GM18951 (cell line): Measurements from ENCODE around the gene FBXL16.

Source experiments
- POLR2A ChIP-seq: IDR thresholded peaks from 4 replicates; pipeline ENCODE4 v1.6.1; 2011; ENCODE audit warnings: mild to moderate bottlenecking; ENCODE audit not compliant: insufficient read length, insufficient read depth; ENCODE audit errors: extremely low read depth
- in situ Hi-C: fragments of 300-500 bp; cut with MboI; formaldehyde crosslinking; loops from one replicate; pipeline ENCODE4 v1.12.0; 2022; ENCODE audit warnings: low sequenced_read_pairs, mixed read lengths, inconsistent platforms; ENCODE audit not compliant: unreplicated experiment

The FBXL16 gene

DNA sequence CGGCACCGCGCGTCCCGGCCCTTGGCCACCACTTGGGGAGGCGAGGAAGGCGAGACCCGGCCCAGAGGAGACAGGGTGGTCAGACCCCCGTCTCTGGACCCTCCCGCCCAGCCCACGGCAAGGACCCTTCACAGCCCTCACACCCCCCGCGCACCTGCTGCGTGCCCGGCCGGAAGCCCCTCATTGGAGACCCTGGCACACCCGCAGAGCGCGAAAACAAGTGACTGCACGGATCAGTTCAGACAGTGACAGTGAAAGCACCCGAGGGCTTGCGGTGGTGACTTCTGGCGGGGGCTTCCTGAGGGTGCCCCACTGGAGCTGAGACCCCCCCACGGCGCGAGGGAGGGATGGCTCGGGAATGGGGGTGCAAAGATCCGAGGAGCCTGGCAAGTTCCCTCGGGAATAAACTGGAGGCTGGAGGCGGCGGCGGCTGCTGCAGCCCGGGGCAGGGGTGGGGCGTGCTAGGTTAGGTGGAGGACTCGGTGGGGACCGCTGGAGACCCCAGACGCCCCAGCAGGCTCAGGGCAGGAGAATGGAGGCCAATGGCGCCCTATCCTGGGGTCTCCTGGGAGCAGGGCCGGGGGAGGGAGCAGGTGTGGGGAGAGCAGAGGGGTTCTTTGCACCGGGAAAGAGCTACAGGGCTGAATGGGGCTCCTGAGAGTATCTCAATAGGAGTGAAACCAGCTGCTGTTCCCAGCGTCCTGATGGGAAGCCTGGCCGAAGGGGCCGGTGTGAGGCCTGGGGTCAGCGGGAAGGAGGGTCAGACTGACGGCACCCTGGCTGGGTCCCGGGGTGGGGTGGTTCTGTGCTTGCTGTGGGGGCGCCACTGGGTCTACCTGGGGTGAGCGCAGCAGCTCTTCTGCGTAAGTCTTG, 824 bp upstream of the FBXL16 start:
- no peak for TF ChIP-seq POLR2A
- in situ Hi-C loops: no loop called here

- no peak for TF ChIP-seq POLR2A
- in situ Hi-C loops: no loop called here
Observed at GRCh38 chr16:704552-705380, 835 bp downstream of the FBXL16 start.

GRCh38 chr16:704047-704446, 1.6 kb downstream of the FBXL16 start:
- no peak for TF ChIP-seq POLR2A
- in situ Hi-C loops: no loop called here

DNA sequence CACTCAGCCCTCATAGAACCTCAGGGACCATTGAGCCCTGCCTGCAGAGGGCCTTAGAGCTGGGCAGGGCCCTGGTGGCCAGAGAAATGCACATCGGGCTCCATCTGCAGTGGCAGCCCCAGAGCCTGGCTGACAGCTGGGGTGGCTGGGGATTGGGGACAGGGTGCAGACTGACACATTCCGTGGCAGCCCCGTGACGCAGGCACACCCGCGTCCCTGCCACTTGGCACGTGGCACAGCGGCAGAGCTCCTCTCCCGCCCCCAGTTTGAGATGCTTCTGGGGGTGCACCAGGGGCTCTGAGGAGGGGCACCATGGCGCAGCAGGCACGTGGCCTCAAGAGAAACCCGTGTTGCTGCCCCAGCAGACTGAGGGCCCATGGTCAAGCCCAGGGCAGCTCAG, 2.2 kb downstream of the FBXL16 start:
- in situ Hi-C loops: no loop called here
- no peak for TF ChIP-seq POLR2A

- TF ChIP-seq POLR2A: no peak
- in situ Hi-C loops: no loop called here
Observed at GRCh38 chr16:702341-702740, 3.3 kb downstream of the FBXL16 start.

DNA sequence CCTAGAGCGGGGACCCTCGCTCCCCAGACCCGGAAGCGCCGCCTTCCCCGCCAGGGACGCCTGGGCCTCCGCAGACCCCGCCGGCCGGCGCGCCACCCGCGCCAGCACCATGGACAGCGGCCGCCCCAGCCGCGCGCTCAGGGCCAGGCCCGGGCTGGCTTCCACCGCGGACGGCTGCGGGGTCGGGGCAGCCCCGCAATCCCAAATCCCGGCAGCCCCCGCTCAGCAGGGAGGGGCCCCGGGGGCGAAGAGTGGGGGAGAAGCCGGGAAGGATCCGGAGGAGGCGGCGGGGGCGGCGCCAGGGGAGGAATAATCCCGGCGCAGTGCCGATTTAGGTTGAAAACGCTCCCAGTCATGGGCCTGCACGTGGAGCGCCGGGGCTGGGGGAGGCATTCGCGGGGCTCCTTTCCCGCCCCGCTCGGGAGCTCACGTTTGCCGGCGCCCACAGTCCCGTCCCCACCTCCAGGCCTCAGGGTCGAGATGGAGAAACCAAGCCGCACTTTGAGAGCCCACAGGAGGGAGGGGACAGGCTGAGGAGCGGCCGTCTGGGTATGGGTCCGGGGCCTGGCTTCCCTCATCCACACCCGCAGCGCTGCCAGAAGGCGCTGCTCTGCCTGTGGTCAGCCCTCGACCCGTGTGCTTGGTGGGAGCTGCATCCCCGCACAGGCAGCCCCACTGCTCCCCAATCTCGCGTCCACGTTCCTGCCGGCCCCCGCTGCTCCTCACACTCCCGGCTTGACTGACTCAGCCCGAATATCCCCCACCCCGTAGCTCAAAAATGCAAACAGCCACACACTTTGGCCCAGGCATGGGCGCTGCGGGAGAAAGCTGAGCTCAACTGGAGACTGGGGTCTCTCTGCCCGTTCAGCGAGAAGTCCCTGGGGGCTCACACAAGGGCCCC, 4.7 kb downstream of the FBXL16 start:
- in situ Hi-C loops: no loop called here
- no peak for TF ChIP-seq POLR2A

DNA sequence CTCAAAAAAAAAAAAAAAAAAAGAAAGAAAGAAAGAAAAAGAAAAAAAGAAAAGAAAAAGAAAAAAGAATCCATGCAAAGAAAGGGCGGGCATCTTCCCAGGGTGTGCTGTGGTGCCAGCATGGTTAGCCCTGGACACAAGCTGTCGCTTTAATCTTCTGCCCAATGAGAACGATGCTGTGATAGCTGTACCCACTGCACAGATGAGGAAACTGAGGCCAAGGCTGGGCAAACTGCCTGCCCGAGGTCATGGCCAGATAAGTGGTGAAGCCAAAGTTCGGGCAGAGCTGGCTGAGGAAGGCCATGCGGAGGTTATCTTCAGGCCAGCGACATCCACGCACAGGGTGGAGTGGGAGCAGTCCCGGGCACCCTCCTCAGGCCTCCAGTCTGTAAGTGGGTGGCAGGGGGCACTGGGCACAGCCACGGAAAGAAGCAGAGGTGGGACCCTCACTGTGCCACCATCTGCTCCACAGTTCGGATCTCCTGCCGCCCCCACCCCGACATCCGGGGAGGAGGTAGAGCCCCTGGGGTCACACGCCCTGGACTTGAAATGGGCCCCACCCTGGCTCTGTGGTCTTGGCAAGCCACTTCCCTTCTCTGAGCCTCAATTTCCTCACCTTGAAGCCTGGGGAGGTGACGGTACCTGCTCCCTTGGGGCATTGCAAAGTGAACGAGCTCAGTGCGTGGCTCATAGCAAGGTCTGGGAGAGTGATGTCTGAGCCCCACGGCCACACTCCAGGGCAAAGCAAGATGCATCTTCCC, 6.5 kb downstream of the FBXL16 start:
- in situ Hi-C loops: no loop called here
- no peak for TF ChIP-seq POLR2A

GRCh38 chr16:695355-696089, 10.1 kb downstream of the FBXL16 start:
- in situ Hi-C loops: no loop called here
- TF ChIP-seq POLR2A: peak; percentile 43

DNA sequence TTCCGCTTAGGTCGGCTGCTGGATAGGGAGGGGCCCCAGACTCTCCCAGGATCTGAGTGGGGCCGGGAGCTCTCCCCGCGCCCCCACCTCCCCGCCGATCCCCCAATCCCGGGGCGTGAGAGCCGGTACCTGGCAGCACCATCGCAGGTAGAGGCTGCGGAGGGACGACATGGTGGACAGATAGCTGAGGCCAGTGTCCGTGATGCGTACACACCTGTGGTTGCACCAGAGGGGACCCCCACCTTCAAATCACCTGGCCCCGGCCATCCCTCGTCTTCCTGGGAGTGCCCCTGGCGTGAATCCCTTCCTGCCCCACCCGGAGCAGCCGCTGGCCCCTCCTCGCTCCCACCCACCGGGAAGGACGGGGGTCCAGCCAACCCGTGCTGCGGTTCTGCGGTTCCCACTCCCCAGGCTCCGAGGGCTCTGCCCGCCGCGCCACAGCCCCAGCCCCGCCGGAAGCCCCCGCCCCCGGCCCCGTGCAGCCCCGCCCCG, 10.7 kb downstream of the FBXL16 start:
- no peak for TF ChIP-seq POLR2A
- in situ Hi-C loops: no loop called here

GRCh38 chr16:694187-694862, 11.3 kb downstream of the FBXL16 start:
- TF ChIP-seq POLR2A: no peak
- in situ Hi-C loops: no loop called here

- no peak for TF ChIP-seq POLR2A
- in situ Hi-C loops: no loop called here
Observed at GRCh38 chr16:693766-694165, 11.8 kb downstream of the FBXL16 start.
